Hepatic stellate cell (primary cell): ENCODE results near the gene RAB4B.
"Not testable (repeated sequence)": the region's sequence is repeated elsewhere in the genome, so short reads cannot be mapped to it uniquely, and the experiment has no call there.

Experiments
- DNase-seq: peaks from one replicate; pipeline ENCODE4 v3.0.0; 2011; ENCODE audit warnings: low spot score

RAB4B gene

GRCh38 chr19:40803857-40804782, 26.1 kb downstream of the RAB4B start:
- no peak for DNase-seq

GRCh38 chr19:40804783-40805242, 26.8 kb downstream of the RAB4B start:
- DNase-seq, result no peak

DNA sequence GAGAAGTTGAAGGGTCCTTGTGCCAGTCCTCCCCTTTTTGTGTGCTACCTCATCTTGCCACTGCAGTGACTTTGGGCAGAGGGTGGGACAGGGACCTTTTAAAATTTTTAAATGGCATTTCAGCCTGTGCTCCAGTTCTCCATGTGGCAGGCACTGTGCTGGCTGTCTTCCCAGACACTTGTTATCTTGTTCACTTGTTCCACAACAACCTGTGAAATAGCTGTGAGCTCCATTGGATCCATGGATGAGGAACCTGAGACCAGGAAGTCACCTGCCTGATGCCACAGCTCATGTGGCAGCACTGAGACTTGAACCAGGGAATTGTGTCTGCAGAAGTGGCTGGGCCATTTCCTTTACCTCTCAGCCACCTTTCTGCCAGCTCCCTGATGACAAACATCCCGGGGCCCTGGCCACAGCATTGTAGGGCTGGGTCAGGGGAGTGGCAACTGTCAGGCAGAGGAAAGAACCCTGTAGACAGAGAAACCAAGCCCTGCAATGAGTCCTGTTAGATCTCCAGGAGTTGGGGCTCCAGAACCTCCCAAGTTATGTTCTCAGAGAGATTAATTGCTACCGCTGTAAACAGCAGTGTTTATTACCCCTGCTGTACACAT, 27.3 kb downstream of the RAB4B start:
- DNase-seq, result no peak

- peak; percentile 100 for DNase-seq
Observed at GRCh38 chr19:40806423-40807146, 28.5 kb downstream of the RAB4B start.

DNA sequence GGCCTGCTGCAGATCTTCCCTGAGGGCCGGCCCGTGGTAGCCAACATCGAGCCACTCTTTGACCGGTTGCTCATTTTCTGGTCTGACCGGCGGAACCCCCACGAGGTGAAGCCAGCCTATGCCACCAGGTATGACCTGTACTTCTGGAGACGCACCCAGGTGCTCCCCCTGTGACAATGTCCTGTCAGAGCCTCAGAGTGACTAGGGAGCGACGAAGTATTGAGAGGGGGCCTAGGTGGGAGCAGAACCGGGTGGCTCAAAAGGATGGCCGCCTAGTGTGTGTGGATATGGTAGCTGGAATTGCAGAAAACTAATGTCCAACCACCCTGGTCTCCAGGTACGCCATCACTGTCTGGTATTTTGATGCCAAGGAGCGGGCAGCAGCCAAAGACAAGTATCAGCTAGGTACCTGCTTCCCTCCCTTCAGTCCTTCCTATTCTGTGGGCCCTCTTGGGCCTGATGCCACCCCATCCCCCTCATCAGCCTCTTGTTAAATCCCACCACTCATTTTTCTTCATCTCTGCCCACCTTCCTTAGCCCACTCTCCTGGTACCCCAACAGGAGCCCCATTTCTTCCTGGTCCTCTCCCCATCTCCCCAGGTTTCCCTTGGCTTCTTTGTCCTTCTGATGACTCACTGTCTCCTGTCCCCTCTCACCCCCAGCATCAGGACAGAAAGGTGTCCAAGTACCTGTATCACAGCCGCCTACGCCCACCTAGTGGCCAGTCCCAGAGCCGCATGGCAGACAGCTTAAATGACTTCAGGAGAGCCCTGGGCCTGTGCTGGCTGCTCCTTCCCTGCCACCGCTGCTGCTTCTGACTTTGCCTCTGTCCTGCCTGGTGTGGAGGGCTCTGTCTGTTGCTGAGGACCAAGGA, 29.3 kb downstream of the RAB4B start:
- no peak for DNase-seq

GRCh38 chr19:40808021-40808325, 29.9 kb downstream of the RAB4B start:
- no peak for DNase-seq

DNA sequence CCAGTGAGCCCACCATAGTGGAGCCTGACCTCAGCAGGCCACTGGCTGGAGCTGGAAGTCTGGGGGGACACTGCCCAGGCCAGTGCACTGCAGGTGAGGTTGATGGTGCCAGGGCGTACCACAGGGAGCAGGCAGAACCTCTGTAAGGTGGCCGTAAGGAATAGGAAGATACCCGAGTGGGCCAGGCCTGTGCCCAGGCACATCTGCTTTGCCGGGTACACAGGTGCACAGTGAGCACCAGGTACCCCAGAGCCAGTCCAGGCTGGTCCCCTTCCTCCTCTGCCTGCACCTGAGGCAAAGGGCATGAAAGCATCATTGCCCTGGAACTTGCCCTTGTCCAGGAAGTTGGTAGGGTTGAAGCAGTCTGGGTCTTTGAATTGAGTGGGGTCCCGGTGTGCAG, 30.4 kb downstream of the RAB4B start:
- DNase-seq, result no peak

DNA sequence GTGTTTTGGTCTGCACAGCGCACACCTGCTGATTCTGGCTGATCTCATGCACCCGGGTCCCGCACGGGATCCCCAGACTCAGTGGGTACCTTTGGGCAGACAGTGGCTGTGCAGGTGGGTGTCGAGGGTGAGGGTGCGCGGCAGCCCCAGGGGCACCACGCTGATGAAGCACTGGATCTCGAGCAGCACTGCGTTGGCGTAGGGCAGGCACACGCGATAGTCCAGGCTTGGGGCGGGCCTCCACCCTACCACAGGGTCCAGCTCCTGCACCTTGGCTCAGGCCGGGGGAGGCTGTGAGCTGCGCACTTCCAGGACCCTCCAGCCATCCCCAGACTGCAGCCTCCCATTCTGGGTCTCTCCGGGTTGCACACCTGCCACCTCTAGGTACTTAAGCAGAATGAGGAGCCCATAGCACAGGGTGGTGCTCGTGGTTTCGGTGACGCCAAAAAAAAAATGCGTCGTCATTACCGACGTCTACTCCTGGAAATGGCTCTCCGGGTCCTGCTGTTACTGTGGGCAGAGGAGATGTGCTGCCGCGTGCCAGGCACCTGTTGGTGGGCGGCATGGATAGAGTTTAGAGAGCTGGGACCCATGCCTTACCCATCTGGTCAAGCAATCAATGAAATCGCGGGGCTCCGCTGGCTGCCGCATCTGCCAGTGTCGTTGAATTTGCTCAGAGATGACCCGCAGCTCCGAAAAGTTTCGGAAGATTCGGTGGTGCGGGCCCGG, 31.5 kb downstream of the RAB4B start:
- DNase-seq, result no peak

DNA sequence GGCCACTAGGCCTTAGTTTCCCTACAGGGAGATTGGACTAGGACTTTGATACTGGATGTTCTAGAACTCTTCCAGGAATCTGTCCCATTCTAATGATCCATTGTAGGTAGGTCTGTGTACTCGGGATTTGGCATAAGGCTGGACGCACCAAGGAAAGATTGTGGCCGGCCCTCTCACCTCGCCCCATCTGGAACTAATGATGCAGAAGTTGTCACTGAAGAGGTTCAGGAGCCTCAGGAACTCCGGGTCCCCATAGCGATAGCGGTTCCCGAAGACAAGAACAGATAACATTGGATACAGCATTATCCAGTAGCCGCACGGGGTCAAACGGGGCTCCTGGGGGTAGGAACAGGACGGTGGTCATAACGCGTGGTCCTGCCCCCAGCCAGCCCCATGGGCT, 32.1 kb downstream of the RAB4B start:
- DNase-seq, result no peak

GRCh38 chr19:40810649-40811408, 32.8 kb downstream of the RAB4B start:
- peak; percentile 54 for DNase-seq

- DNase-seq, result no peak
Observed at GRCh38 chr19:40811478-40812341, 33.7 kb downstream of the RAB4B start.

DNA sequence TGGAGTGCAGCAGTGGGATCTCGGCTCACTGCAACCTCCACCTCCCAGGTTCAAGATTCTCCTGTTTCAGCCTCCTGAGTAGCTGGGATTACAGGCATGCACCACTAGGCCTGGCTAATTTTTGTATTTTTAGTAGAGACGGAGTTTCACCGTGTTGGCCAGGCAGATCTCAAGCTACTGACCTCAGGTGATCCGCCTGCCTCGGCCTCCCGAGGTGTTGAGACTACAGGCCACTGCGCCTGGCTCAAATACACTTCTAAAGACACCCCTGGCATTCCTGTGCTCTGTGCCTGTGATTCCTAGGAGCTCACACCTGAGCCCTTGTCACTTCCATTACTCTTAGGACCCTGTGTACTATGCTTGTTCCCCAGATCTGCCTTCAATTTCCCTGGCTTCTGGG, 34.5 kb downstream of the RAB4B start:
- DNase-seq, result not testable (repeated sequence)

GRCh38 chr19:40813182-40813581, 35.1 kb downstream of the RAB4B start:
- no peak for DNase-seq

GRCh38 chr19:40815223-40815622, 37.2 kb downstream of the RAB4B start:
- no peak for DNase-seq

DNA sequence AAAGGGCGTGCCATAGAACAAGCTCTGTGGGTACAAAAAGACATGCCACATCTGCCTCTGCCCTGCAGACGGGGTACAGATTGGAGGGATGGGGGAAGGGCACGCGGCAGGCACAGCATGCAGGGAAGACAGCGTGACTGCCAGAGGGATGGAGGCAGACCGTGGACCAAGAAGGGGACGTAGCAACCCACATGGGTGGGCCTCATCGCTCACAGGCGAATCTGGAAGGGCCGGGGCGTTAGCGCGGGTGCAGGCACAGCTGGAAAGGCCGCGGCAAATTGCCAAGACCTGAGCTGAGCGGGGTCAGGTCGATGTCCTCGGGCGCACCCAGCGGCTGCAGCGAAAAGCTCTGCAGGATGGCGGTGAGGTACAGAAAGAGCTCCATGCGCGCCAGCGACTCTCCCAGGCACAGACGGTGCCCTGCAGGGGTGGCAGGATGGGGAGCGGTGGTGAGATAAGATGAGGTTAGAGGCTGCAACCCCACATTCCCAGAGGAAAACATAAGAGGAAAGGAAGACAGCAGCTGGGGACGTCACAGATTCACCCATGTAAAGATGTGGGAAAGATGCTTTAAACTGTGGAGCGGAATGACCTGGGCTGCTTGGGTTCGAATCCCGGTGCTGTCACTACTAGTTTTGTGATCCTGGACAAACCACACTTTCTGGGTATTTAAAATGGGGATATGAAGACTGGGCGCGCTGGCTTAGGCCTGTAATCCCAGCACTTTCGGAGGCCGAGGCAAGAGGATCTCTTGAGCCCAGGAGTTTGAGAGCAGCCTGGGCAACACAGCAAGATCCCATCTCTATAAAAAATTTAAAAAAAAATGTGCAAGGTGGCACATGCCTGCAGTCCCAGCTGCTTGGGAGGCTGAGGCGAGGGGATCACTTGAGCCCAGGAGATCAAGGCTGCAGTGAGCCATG, 40.7 kb downstream of the RAB4B start:
- DNase-seq, result not testable (repeated sequence)

DNA sequence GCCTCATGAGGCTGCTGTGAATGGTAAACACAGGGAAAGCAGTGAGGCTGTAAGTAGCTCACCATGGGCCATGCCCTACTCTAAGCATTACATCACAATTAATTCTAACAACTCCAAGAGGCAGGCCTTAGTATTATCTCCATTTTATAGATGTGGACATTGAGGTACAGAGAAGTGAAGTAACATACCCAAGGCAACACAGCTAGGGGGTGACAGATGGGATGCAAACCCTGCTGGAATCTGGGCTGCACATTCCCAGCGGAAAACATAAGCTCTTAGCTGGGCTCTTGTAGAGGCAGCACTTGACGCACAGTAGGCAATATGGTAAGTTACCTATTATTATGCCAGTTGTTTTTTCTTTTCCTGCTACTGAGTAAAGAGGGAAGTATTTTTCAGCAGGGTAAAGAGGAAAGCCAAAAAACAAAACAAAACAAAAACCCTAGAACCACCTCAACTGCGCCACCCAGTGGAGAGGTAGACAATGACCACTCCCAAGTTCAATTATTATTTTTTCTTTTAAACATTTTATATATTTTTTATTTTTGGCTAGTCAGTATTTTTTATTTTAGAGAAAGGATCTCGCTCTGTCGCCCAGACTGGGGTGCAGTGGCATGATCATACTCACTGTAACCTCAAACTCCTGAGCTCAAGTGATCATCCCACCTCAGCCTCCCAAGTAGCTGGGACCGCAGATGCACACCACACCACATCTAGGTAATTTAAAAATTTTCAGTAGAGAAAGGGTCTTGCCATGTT, 41.6 kb downstream of the RAB4B start:
- not testable (repeated sequence) for DNase-seq

DNA sequence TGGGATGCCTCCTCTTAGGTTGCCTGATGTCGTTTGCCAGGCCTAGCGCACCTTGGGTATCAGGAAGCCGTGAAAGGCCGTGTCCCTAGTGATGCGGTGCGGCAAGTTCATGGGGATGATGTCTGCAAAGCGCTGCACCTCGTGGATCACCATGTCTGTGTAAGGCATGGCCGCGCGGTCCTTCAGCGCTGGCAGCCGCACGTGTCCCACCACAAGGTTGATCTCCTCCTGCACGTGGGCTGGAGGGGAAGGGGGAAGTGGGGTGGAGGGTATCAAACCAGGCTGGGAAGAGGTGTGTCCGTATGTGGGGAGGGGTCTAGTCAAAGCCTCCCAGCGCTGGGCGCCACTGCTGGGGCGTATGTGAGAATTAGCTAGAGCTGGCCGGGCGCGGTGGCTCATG, 44.1 kb downstream of the RAB4B start:
- no peak for DNase-seq
